ENCODE measurements around the gene ACTL10. TPM values are rescaled to one million over a fixed set of nuclear protein-coding genes. Genes with fewer than 3 reads are reported as not detected.

ACTL10 gene
- total and polyA plus RNA-seq, 2 of the 13 experiments (the other 11 are each of a cell fraction or from before 2014, with no cell fraction given), result not detected

DNA sequence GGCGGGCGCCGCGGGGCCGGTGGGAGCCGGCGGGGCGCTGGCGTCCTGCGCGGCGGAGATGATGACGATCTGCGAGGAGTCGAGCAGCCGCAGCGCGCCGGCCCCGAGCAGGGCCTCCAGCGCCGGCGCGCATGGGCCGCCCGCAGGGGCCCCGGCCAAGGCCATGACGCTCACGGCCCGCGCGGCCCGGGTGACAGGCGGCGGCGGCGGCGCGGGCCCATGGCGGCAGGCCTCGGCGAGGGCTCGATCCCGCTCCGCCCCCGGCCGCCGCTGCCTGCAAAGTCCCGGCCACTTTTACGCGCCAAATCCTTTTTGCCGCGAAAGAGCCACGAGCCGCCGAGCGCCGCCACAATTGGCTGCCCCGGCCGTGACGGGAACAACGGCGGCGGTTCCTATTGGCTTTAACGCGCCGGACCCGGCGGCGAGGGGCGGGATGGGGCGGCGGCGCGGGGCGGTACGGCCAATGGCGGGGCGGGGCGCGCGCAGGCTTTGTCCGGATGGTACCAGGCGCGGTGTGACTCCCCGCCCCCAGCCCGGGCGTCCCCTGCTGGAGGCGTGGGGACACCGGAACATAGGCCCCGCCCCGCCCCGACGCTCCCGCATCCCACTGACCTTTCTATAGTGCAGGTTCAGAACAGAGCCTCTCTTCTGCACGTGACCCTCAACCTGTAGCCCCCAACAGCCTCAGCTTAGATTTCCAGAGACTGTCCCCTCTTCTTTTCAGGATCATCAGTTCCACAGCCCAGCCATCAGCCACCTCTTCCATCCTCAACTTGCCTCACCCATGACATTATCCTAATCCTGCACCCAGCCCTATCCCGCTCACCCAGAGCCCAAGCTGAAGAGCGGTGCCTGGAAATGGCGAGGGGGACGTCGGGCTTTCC, 19.6 kb downstream of the ACTL10 start, which contains the start of gene E2F1 (continued):
- TF ChIP-seq SMAD3 (CRISPR knock-in tag; IDR thresholded peaks at IDR 0.05) (peak; percentile 28; the same call in 1 of the 2 replicates), TCF7L2 (IDR thresholded peaks at IDR 0.05; ENCODE audit: low read depth, low read length) (no peak), JUN (CRISPR knock-in tag; IDR thresholded peaks at IDR 0.05) (no peak; the same call in 1 of the 2 replicates), ZNF292 (CRISPR knock-in tag; IDR thresholded peaks at IDR 0.05; ENCODE audit: borderline replicate concordance, low read depth) (no peak; the same call in 1 of the 2 replicates), ZNF549 (CRISPR knock-in tag; IDR thresholded peaks at IDR 0.05) (no peak), ZNF781 (CRISPR knock-in tag; IDR thresholded peaks at IDR 0.05; ENCODE audit: borderline replicate concordance, not compliant biosample characterization) (peak; percentile 44), ZNF562 (CRISPR knock-in tag; IDR thresholded peaks at IDR 0.05; ENCODE audit: borderline replicate concordance) (peak; percentile 85), ZNF670 (CRISPR knock-in tag; IDR thresholded peaks at IDR 0.05; ENCODE audit: borderline replicate concordance) (no peak), MTA1 (CRISPR knock-in tag; IDR thresholded peaks at IDR 0.05; ENCODE audit: borderline replicate concordance) (peak; percentile 80; the same call in 1 of the 2 replicates), ERF (CRISPR knock-in tag; IDR thresholded peaks at IDR 0.05) (peak; percentile 74), RARA (CRISPR knock-in tag; IDR thresholded peaks at IDR 0.05) (peak; percentile 48; the same call in 1 of the 2 replicates), ZNF773 (CRISPR knock-in tag; IDR thresholded peaks at IDR 0.05; ENCODE audit: borderline replicate concordance) (peak; percentile 86; the same call in 1 of the 2 replicates), ZBTB7B (CRISPR knock-in tag; IDR thresholded peaks at IDR 0.05) (peak; percentile 36; the same call in 1 of the 2 replicates), MAFK (conservative IDR thresholded peaks at IDR 0.05 in 1 of 2, IDR thresholded peaks at IDR 0.05 in 1 of 2; ENCODE audit: low read length in 2 of 2) (no peak), NFYC (CRISPR knock-in tag; IDR thresholded peaks at IDR 0.05) (peak; percentile 93), HMG20B (CRISPR knock-in tag; conservative IDR thresholded peaks at IDR 0.05) (0 out of 2 replicates have a peak, but pooled peaks have one; percentile 29), FOSL2 (CRISPR knock-in tag; IDR thresholded peaks at IDR 0.05) (no peak), EEA1 (CRISPR knock-in tag; IDR thresholded peaks at IDR 0.05; ENCODE audit: borderline replicate concordance) (no peak), HNF4G (IDR thresholded peaks at IDR 0.05; ENCODE audit: borderline replicate concordance, low read depth, low read length) (no peak), HNF4G (CRISPR knock-in tag; IDR thresholded peaks at IDR 0.05; ENCODE audit: borderline replicate concordance, low read depth) (peak; percentile 59), SAP130 (CRISPR knock-in tag; IDR thresholded peaks at IDR 0.05; ENCODE audit: low read depth) (peak; percentile 99), PHF8 (CRISPR knock-in tag; IDR thresholded peaks at IDR 0.05) (peak; percentile 5; the same call in 1 of the 2 replicates)
- TF ChIP-seq, protein P1, sequence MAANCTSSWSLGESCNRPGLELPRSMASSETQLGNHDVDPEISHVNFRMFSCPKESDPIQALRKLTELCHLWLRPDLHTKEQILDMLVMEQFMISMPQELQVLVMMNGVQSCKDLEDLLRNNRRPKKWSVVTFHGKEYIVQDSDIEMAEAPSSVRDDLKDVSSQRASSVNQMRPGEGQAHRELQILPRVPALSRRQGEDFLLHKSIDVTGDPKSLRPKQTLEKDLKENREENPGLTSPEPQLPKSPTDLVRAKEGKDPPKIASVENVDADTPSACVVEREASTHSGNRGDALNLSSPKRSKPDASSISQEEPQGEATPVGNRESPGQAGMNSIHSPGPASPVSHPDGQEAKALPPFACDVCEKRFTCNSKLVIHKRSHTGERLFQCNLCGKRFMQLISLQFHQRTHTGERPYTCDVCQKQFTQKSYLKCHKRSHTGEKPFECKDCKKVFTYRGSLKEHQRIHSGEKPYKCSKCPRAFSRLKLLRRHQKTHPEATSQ (CRISPR knock-in tag; IDR thresholded peaks at IDR 0.05; ENCODE audit: borderline replicate concordance), result peak; percentile 80; the same call in 1 of the 2 replicates
- TF ChIP-seq, protein P2, sequence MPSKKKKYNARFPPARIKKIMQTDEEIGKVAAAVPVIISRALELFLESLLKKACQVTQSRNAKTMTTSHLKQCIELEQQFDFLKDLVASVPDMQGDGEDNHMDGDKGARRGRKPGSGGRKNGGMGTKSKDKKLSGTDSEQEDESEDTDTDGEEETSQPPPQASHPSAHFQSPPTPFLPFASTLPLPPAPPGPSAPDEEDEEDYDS (CRISPR knock-in tag; IDR thresholded peaks at IDR 0.05), result peak; percentile 89
- TF ChIP-seq, protein P3, sequence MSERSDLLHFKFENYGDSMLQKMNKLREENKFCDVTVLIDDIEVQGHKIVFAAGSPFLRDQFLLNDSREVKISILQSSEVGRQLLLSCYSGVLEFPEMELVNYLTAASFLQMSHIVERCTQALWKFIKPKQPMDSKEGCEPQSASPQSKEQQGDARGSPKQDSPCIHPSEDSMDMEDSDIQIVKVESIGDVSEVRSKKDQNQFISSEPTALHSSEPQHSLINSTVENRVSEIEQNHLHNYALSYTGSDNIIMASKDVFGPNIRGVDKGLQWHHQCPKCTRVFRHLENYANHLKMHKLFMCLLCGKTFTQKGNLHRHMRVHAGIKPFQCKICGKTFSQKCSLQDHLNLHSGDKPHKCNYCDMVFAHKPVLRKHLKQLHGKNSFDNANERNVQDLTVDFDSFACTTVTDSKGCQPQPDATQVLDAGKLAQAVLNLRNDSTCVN (CRISPR knock-in tag; IDR thresholded peaks at IDR 0.05; ENCODE audit: borderline replicate concordance), result peak; percentile 66; the same call in 1 of the 2 replicates
- TF ChIP-seq, protein P4, sequence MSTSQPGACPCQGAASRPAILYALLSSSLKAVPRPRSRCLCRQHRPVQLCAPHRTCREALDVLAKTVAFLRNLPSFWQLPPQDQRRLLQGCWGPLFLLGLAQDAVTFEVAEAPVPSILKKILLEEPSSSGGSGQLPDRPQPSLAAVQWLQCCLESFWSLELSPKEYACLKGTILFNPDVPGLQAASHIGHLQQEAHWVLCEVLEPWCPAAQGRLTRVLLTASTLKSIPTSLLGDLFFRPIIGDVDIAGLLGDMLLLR (CRISPR knock-in tag; IDR thresholded peaks at IDR 0.05), result peak; percentile 97
